ENCODE data around the gene PCDHB10. TPM values are rescaled to one million over a fixed set of nuclear protein-coding genes. Genes with fewer than 3 reads are reported as not detected.
"Not testable (repeated sequence)": the region's sequence is repeated elsewhere in the genome, so short reads cannot be mapped to it uniquely, and the experiment has no call there.

The PCDHB10 gene
- polyA plus RNA-seq, 3 donors = 4.9 to 6.6 (median 6.4) TPM

DNA sequence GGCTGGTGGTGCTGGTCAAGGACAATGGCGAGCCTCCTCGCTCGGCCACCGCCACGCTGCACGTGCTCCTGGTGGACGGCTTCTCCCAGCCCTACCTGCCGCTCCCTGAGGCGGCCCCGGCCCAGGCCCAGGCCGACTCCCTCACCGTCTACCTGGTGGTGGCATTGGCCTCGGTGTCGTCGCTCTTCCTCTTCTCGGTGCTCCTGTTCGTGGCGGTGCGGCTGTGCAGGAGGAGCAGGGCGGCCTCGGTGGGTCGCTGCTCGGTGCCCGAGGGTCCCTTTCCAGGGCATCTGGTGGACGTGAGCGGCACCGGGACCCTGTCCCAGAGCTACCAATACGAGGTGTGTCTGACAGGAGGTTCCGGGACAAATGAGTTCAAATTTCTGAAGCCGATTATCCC, 33.3 kb downstream of the PCDHB10 start:
- DNase-seq = not testable (repeated sequence)

DNA sequence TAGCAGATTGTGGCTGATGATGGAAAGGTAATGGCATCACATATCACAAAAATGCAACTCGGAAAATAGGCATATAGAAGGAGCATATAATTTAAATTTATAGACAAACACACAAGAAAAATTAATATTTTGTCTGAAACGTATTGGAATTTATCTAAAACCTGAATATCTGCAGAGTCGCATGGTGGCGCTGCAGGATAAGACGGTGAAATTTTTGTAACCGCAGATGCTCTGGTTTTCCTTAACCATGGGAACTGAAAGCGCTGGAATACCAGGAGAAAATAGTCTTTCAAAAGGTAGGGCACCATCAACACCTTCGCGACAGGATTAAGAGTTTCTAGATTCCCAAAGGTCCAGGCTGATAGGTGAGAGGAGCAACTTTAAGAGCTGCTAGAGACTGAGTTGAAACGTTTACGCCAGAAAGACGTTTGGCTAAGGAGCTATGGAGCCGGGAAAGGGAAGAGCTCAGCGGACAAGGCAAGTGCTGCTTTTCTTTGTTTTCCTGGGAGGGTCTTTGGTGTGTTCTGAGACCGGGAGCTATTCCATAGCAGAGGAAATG, 42.0 kb downstream of the PCDHB10 start:
- DNase-seq = peak; percentile 10

DNA sequence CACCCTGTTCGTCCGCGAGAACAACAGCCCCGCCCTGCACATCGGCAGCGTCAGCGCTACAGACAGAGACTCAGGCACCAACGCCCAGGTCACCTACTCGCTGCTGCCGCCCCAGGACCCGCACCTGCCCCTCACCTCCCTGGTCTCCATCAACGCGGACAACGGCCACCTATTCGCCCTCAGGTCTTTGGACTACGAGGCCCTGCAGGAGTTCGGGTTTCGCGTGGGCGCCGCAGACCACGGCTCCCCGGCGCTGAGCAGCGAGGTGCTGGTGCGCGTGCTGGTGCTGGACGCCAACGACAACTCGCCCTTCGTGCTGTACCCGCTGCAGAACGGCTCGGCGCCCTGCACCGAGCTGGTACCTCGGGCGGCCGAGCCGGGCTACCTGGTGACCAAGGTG, 43.8 kb downstream of the PCDHB10 start:
- DNase-seq = not testable (repeated sequence)

DNA sequence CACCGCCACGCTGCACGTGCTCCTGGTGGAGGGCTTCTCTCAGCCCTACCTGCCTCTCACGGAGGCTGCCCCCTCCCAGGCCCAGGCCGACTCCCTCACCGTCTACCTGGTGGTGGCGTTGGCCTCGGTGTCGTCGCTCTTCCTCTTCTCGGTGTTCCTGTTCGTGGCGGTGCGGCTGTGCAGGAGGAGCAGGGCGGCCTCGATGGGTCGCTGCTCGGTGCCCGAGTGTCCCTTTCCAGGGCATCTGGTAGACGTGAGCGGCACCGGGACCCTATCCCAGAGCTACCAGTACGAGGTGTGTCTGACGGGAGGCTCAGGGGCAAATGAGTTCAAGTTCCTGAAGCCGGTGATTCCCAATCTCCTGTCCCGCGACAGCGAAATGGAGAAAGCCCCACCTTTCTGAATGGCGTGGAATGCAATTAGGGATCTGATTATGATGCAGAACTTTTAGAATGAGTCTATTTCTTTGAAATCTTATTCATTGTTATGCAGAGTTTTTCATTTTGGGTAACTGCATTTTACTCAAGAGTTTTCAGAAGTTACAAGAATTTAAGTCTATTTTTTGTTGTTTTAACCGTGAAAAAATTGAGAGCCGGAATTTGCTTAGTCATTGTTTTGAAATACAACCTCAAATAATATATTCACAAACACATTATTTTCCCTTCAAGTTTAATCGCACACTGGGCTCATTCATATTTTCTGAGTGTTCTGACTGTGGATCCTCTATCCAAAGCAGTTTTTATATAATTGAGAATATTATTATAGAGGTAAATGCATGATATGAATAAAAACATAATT, 44.6 kb downstream of the PCDHB10 start:
- no peak for DNase-seq

DNA sequence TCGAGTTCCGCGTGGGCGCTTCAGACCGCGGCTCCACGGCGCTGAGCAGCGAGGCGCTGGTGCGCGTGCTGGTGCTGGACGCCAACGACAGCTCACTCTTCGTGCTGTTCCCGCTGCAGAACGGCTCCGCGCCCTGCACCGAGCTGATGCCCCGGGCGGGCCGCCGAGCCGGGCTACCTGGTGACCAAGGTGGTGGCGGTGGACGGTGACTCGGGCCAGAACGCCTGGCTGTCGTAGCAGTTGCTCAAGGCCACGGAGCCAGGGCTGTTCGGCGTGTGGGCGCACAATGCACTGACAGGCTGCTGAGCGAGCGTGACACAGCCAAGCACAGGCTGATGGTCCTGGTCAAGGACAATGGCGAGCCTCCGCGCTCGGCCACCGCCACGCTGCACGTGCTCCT, 49.3 kb downstream of the PCDHB10 start:
- DNase-seq = no peak

Other genes starting within 250 kb of the PCDHB10 start
- gene PCDHAC2, start 225.9 kb upstream of the PCDHB10 start, polyA plus RNA-seq (ENCODE audit: insufficient read length in 3 of 3) = under 1 TPM; 0.29 to 0.71 (median 0.53) TPM
- gene PCDHB1, start 141.0 kb upstream of the PCDHB10 start, polyA plus RNA-seq (ENCODE audit: insufficient read length in 3 of 3) = under 1 TPM; 0.04 to 0.15 (median 0.08) TPM
- 1 to 10 TPM; 4.5 to 8.4 (median 4.9) TPM for gene PCDHB2, start 97.7 kb upstream of the PCDHB10 start, polyA plus RNA-seq (ENCODE audit: insufficient read length in 3 of 3)
- 1 to 10 TPM; 3.7 to 4.7 (median 3.8) TPM for gene PCDHB3, start 91.9 kb upstream of the PCDHB10 start, polyA plus RNA-seq (ENCODE audit: insufficient read length in 3 of 3)
- 1 to 10 TPM in 2 of 3 donors, under 1 TPM in 1; 0.97 to 2.1 (median 2.0) TPM for gene PCDHB4, start 70.5 kb upstream of the PCDHB10 start, polyA plus RNA-seq (ENCODE audit: insufficient read length in 3 of 3)
- 1 to 10 TPM; 5.3 to 9.5 (median 9.1) TPM for gene PCDHB5, start 57.1 kb upstream of the PCDHB10 start, polyA plus RNA-seq (ENCODE audit: insufficient read length in 3 of 3)
- gene PCDHB6, start 42.3 kb upstream of the PCDHB10 start, polyA plus RNA-seq (ENCODE audit: insufficient read length in 3 of 3) = 1 to 10 TPM; 1.6 to 3.1 (median 3.0) TPM
- gene PCDHB7, start 19.7 kb upstream of the PCDHB10 start, polyA plus RNA-seq (ENCODE audit: insufficient read length in 3 of 3) = 1 to 10 TPM; 3.5 to 4.4 (median 4.2) TPM
- gene PCDHB8, start 14.6 kb upstream of the PCDHB10 start, polyA plus RNA-seq (ENCODE audit: insufficient read length in 3 of 3) = 1 to 10 TPM; 1.5 to 3.1 (median 2.1) TPM
- 1 to 10 TPM; 5.1 to 7.4 (median 6.5) TPM for gene PCDHB16, start 10.0 kb upstream of the PCDHB10 start, polyA plus RNA-seq (ENCODE audit: insufficient read length in 3 of 3)
- 1 to 10 TPM; 3.4 to 4.5 (median 4.1) TPM for gene PCDHB9, start 5.2 kb upstream of the PCDHB10 start, polyA plus RNA-seq (ENCODE audit: insufficient read length in 3 of 3)
- gene PCDHB11, start 7.3 kb downstream of the PCDHB10 start, polyA plus RNA-seq (ENCODE audit: insufficient read length in 3 of 3) = 1 to 10 TPM; 3.8 to 6.5 (median 4.6) TPM
- gene PCDHB12, start 16.4 kb downstream of the PCDHB10 start, polyA plus RNA-seq (ENCODE audit: insufficient read length in 3 of 3) = 1 to 10 TPM; 3.6 to 4.6 (median 4.5) TPM
- 1 to 10 TPM; 6.4 to 7.5 (median 6.9) TPM for gene PCDHB13, start 21.6 kb downstream of the PCDHB10 start, polyA plus RNA-seq (ENCODE audit: insufficient read length in 3 of 3)
- gene PCDHB14, start 31.0 kb downstream of the PCDHB10 start, polyA plus RNA-seq (ENCODE audit: insufficient read length in 3 of 3) = 10 to 100 TPM; 10.1 to 11.2 (median 10.2) TPM
- 10 to 100 TPM; 14.3 to 15.2 (median 14.7) TPM for gene PCDHB15, start 53.0 kb downstream of the PCDHB10 start, polyA plus RNA-seq (ENCODE audit: insufficient read length in 3 of 3)
- gene SLC25A2, start 111.7 kb downstream of the PCDHB10 start, polyA plus RNA-seq (ENCODE audit: insufficient read length in 3 of 3) = under 1 TPM in 2 of 3 donors, not detected in 1; 0.19 to 0.21 TPM
- gene TAF7, start 128.4 kb downstream of the PCDHB10 start, polyA plus RNA-seq (ENCODE audit: insufficient read length in 3 of 3) = 100 to 1,000 TPM; 137 to 157 (median 148) TPM
- gene PCDHGA1, start 138.2 kb downstream of the PCDHB10 start, polyA plus RNA-seq (ENCODE audit: insufficient read length in 3 of 3) = 1 to 10 TPM in 2 of 3 donors, under 1 TPM in 1; 0.81 to 1.7 (median 1.0) TPM
- gene PCDHGA2, start 146.4 kb downstream of the PCDHB10 start, polyA plus RNA-seq (ENCODE audit: insufficient read length in 3 of 3) = 1 to 10 TPM; 6.3 to 8.3 (median 6.4) TPM
- 1 to 10 TPM; 3.4 to 4.5 (median 3.8) TPM for gene PCDHGA3, start 151.5 kb downstream of the PCDHB10 start, polyA plus RNA-seq (ENCODE audit: insufficient read length in 3 of 3)
- gene PCDHGB1, start 157.7 kb downstream of the PCDHB10 start, polyA plus RNA-seq (ENCODE audit: insufficient read length in 3 of 3) = 1 to 10 TPM; 1.7 to 1.8 (median 1.7) TPM
- gene PCDHGA4, start 162.7 kb downstream of the PCDHB10 start, polyA plus RNA-seq (ENCODE audit: insufficient read length in 3 of 3) = 1 to 10 TPM; 2.3 to 3.0 (median 2.4) TPM
- gene PCDHGB2, start 167.6 kb downstream of the PCDHB10 start, polyA plus RNA-seq (ENCODE audit: insufficient read length in 3 of 3) = 1 to 10 TPM; 3.5 to 4.9 (median 3.6) TPM
- 1 to 10 TPM; 2.6 to 3.2 (median 2.6) TPM for gene PCDHGA5, start 171.8 kb downstream of the PCDHB10 start, polyA plus RNA-seq (ENCODE audit: insufficient read length in 3 of 3)
- 1 to 10 TPM; 1.9 to 2.6 (median 2.5) TPM for gene PCDHGB3, start 177.9 kb downstream of the PCDHB10 start, polyA plus RNA-seq (ENCODE audit: insufficient read length in 3 of 3)
- 1 to 10 TPM; 6.4 to 8.5 (median 7.9) TPM for gene PCDHGA6, start 181.5 kb downstream of the PCDHB10 start, polyA plus RNA-seq (ENCODE audit: insufficient read length in 3 of 3)
- gene PCDHGA7, start 190.4 kb downstream of the PCDHB10 start, polyA plus RNA-seq (ENCODE audit: insufficient read length in 3 of 3) = 1 to 10 TPM; 2.2 to 2.5 (median 2.5) TPM
- gene PCDHGB4, start 195.3 kb downstream of the PCDHB10 start, polyA plus RNA-seq (ENCODE audit: insufficient read length in 3 of 3) = 1 to 10 TPM; 4.9 to 6.2 (median 6.2) TPM
- under 1 TPM; 0.78 to 0.85 (median 0.81) TPM for gene PCDHGA8, start 200.3 kb downstream of the PCDHB10 start, polyA plus RNA-seq (ENCODE audit: insufficient read length in 3 of 3)
- gene PCDHGB5, start 205.6 kb downstream of the PCDHB10 start, polyA plus RNA-seq (ENCODE audit: insufficient read length in 3 of 3) = 10 to 100 TPM in 1 of 3 donors, 1 to 10 TPM in 2; 9.3 to 12.0 (median 9.7) TPM
- 1 to 10 TPM; 4.8 to 6.1 (median 5.5) TPM for gene PCDHGA9, start 210.4 kb downstream of the PCDHB10 start, polyA plus RNA-seq (ENCODE audit: insufficient read length in 3 of 3)
- 1 to 10 TPM; 6.8 to 7.8 (median 7.3) TPM for gene PCDHGB6, start 215.7 kb downstream of the PCDHB10 start, polyA plus RNA-seq (ENCODE audit: insufficient read length in 3 of 3)
- 1 to 10 TPM; 3.1 to 3.7 (median 3.4) TPM for gene PCDHGA10, start 220.6 kb downstream of the PCDHB10 start, polyA plus RNA-seq (ENCODE audit: insufficient read length in 3 of 3)
- gene PCDHGB7, start 225.3 kb downstream of the PCDHB10 start, polyA plus RNA-seq (ENCODE audit: insufficient read length in 3 of 3) = 10 to 100 TPM; 11.0 to 17.3 (median 16.1) TPM
- 1 to 10 TPM; 3.8 to 6.3 (median 4.9) TPM for gene PCDHGA11, start 228.7 kb downstream of the PCDHB10 start, polyA plus RNA-seq (ENCODE audit: insufficient read length in 3 of 3)
- gene PCDHGA12, start 238.2 kb downstream of the PCDHB10 start, polyA plus RNA-seq (ENCODE audit: insufficient read length in 3 of 3) = 1 to 10 TPM; 1.1 to 2.9 (median 1.8) TPM